Measurements from ENCODE around the gene THRB. TPM values are rescaled to one million over a fixed set of nuclear protein-coding genes. Genes with fewer than 3 reads are reported as not detected.

Gene THRB
- polyA plus RNA-seq, 1 of the 3 experiments (the other 2 are of a cell fraction): 0.02 TPM

DNA sequence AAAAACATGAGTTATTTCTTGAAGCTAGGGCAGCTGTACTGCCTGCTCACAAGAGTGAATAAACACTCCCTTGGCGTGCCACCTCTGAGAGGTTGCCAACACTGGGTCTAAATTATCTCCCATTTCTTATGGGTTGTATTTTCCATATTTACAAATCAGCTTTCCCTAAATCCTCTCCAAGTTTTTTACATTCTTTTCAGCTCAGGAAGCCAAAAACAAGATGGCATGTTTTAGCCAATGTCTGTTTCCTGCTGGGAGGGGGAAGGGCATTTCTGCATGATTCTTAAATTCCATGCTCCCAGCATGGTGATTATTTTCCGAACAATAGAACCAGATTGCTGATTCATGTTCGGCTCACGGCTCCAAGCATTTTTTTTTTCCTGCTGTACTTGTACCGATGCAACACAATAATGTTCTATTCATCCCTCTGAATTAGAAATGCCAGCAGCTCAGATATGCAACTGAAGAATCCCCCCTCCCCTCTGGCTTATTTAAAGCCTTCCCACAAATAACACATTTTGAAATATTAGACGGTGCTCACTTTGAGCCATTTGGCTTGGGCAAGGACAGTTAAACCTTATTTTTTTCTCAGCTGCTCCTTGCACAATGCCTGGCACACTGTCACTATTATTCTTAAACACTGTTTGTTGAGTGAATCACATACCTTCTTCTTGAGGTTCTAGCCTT is 252.5 kb downstream of the THRB start (continued):
- TF ChIP-seq, protein P1, sequence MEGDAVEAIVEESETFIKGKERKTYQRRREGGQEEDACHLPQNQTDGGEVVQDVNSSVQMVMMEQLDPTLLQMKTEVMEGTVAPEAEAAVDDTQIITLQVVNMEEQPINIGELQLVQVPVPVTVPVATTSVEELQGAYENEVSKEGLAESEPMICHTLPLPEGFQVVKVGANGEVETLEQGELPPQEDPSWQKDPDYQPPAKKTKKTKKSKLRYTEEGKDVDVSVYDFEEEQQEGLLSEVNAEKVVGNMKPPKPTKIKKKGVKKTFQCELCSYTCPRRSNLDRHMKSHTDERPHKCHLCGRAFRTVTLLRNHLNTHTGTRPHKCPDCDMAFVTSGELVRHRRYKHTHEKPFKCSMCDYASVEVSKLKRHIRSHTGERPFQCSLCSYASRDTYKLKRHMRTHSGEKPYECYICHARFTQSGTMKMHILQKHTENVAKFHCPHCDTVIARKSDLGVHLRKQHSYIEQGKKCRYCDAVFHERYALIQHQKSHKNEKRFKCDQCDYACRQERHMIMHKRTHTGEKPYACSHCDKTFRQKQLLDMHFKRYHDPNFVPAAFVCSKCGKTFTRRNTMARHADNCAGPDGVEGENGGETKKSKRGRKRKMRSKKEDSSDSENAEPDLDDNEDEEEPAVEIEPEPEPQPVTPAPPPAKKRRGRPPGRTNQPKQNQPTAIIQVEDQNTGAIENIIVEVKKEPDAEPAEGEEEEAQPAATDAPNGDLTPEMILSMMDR (IDR thresholded peaks at IDR 0.05): no peak
- TF ChIP-seq RAD21 (IDR thresholded peaks at IDR 0.05; ENCODE audit: low read length) (no peak), NRF1 (IDR thresholded peaks at IDR 0.05; ENCODE audit: low read depth, low read length) (no peak), GATA2 (CRISPR knock-in tag; IDR thresholded peaks at IDR 0.05) (no peak), CHD2 (IDR thresholded peaks at IDR 0.05; ENCODE audit: low read length, partially characterized antibody) (no peak), NFIC (IDR thresholded peaks at IDR 0.05; ENCODE audit: borderline replicate concordance) (peak; percentile 64; the same call in 1 of the 2 replicates), EZH2phosphoT487 (IDR thresholded peaks at IDR 0.05; ENCODE audit: borderline replicate concordance, low read depth) (no peak), RCOR1 (IDR thresholded peaks at IDR 0.05; ENCODE audit: low read length) (no peak), FOXM1 (IDR thresholded peaks at IDR 0.05; ENCODE audit: low read depth) (peak; percentile 38; the same call in 1 of the 2 replicates), POLR2AphosphoS5 (IDR thresholded peaks at IDR 0.05; ENCODE audit: low read depth, low read length) (no peak), SMC3 (IDR thresholded peaks at IDR 0.05; ENCODE audit: low read depth, low read length) (no peak; the same call in 1 of the 2 replicates), YY1 (IDR thresholded peaks at IDR 0.05; ENCODE audit: low read depth) (peak; percentile 63; the same call in 1 of the 2 replicates), MEF2A (IDR thresholded peaks at IDR 0.05; ENCODE audit: borderline replicate concordance, low read depth) (no peak), FOXJ3 (CRISPR knock-in tag; IDR thresholded peaks at IDR 0.05) (no peak), GABPA (IDR thresholded peaks at IDR 0.05; ENCODE audit: low read depth) (no peak), MXI1 (IDR thresholded peaks at IDR 0.05; ENCODE audit: low read depth, low read length) (no peak), JUND (IDR thresholded peaks at IDR 0.05) (peak; percentile 79), TAF1 (IDR thresholded peaks at IDR 0.05; ENCODE audit: borderline replicate concordance, low read depth, low read length) (no peak), TCF12 (IDR thresholded peaks at IDR 0.05) (peak; percentile 85), ELF1 (IDR thresholded peaks at IDR 0.05) (no peak), RFX5 (IDR thresholded peaks at IDR 0.05; ENCODE audit: low read length) (no peak), TEAD4 (IDR thresholded peaks at IDR 0.05; ENCODE audit: borderline replicate concordance, insufficient read depth) (peak; percentile 65; the same call in 1 of the 2 replicates)
- TF ChIP-seq, protein P2, sequence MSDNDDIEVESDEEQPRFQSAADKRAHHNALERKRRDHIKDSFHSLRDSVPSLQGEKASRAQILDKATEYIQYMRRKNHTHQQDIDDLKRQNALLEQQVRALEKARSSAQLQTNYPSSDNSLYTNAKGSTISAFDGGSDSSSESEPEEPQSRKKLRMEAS (IDR thresholded peaks at IDR 0.05; ENCODE audit: low read depth): peak; percentile 77
- TF ChIP-seq, protein P3, sequence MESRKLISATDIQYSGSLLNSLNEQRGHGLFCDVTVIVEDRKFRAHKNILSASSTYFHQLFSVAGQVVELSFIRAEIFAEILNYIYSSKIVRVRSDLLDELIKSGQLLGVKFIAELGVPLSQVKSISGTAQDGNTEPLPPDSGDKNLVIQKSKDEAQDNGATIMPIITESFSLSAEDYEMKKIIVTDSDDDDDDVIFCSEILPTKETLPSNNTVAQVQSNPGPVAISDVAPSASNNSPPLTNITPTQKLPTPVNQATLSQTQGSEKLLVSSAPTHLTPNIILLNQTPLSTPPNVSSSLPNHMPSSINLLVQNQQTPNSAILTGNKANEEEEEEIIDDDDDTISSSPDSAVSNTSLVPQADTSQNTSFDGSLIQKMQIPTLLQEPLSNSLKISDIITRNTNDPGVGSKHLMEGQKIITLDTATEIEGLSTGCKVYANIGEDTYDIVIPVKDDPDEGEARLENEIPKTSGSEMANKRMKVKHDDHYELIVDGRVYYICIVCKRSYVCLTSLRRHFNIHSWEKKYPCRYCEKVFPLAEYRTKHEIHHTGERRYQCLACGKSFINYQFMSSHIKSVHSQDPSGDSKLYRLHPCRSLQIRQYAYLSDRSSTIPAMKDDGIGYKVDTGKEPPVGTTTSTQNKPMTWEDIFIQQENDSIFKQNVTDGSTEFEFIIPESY (IDR thresholded peaks at IDR 0.05; ENCODE audit: borderline replicate concordance, low read depth): no peak
- TF ChIP-seq, protein P4, sequence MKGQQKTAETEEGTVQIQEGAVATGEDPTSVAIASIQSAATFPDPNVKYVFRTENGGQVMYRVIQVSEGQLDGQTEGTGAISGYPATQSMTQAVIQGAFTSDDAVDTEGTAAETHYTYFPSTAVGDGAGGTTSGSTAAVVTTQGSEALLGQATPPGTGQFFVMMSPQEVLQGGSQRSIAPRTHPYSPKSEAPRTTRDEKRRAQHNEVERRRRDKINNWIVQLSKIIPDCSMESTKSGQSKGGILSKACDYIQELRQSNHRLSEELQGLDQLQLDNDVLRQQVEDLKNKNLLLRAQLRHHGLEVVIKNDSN (IDR thresholded peaks at IDR 0.05; ENCODE audit: borderline replicate concordance, low read depth): no peak
- TF ChIP-seq, protein P5, sequence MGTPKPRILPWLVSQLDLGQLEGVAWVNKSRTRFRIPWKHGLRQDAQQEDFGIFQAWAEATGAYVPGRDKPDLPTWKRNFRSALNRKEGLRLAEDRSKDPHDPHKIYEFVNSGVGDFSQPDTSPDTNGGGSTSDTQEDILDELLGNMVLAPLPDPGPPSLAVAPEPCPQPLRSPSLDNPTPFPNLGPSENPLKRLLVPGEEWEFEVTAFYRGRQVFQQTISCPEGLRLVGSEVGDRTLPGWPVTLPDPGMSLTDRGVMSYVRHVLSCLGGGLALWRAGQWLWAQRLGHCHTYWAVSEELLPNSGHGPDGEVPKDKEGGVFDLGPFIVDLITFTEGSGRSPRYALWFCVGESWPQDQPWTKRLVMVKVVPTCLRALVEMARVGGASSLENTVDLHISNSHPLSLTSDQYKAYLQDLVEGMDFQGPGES (IDR thresholded peaks at IDR 0.05; ENCODE audit: low read depth, low read length): no peak
- TF ChIP-seq, protein P6, sequence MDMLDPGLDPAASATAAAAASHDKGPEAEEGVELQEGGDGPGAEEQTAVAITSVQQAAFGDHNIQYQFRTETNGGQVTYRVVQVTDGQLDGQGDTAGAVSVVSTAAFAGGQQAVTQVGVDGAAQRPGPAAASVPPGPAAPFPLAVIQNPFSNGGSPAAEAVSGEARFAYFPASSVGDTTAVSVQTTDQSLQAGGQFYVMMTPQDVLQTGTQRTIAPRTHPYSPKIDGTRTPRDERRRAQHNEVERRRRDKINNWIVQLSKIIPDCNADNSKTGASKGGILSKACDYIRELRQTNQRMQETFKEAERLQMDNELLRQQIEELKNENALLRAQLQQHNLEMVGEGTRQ (IDR thresholded peaks at IDR 0.05; ENCODE audit: borderline replicate concordance, low read depth, low read length): no peak
